Psoas muscle (tissue), 8 donors: ENCODE data around the gene ZNF41. TPM values are rescaled to one million over a fixed set of nuclear protein-coding genes. Genes with fewer than 3 reads are reported as not detected.
"Not testable (repeated sequence)": the region's sequence is repeated elsewhere in the genome, so short reads cannot be mapped to it uniquely, and the experiment has no call there.

ENCODE experiments used
- ATAC-seq, 4 donors: fragments of 200-7000 bp; cut with Tn5 transposase; one replicate each; pipeline ENCODE4 v1.9.1; 2020; ENCODE audit warnings: moderate library complexity in 3 of 4, mild to moderate bottlenecking in 2 of 4
- DNase-seq, 2 donors: peaks; one replicate each; pipeline ENCODE4 v3.0.0-alpha.2; 2020
- H3K27ac ChIP-seq: fragments of 200-600 bp; one replicate; pipeline ENCODE4 v1.8.0; 2022
- H3K27me3 ChIP-seq, 3 donors: fragments of 200-600 bp in 1 of 3; one replicate each; pipeline versions ENCODE4 v1.6.1 to v1.8.0; 2013 to 2022; ENCODE audit warnings: low read length in 2 of 3, mild to moderate bottlenecking in 2 of 3, moderate library complexity in 1 of 3; ENCODE audit not compliant: insufficient read depth in 3 of 3
- H3K36me3 ChIP-seq, 2 donors: fragments of 200-600 bp in 1 of 2; one replicate each; pipeline versions ENCODE4 v1.6.1 to v1.8.0; 2013 to 2022; ENCODE audit warnings: low read depth in 1 of 2, mild to moderate bottlenecking in 1 of 2, moderate library complexity in 1 of 2; ENCODE audit not compliant: insufficient read depth in 1 of 2
- H3K4me1 ChIP-seq: fragments of 200-600 bp; one replicate; pipeline ENCODE4 v1.8.0; 2022
- H3K4me3 ChIP-seq: fragments of 200-600 bp; one replicate; pipeline ENCODE4 v1.8.0; 2022; ENCODE audit warnings: mild to moderate bottlenecking
- H3K9me3 ChIP-seq: fragments of 200-600 bp; one replicate; pipeline ENCODE4 v1.8.0; 2022
- CTCF ChIP-seq: fragments of 200-600 bp; IDR thresholded peaks from one replicate; pipeline ENCODE4 v1.8.0; 2022; ENCODE audit warnings: antibody characterized with exemption
- WGBS, 3 donors: extraction: QIAGEN DNeasy Blood & Tissue Kit; methylation state at CpG; one replicate each; pipeline versions ENCODE4 v1.1.6 to v1.1.7; 2013; 5-methylcytosine and 5-hydroxymethylcytosine counted together
- intact Hi-C, 2 donors: fragments of 100-400 bp; cut with DNase I; formaldehyde crosslinking; loops; one replicate each; pipeline versions ENCODE4 v1.11.0 to v1.14.2; 2022
- polyA plus RNA-seq, 3 donors: library from polyadenylated mRNA; stranded (reverse); fragments of 200-250 nt; gene quantifications; one replicate each; pipeline ENCODE4 v1.2.3, GENCODE V29; 2013
- total RNA-seq, 4 donors: library from RNA; stranded (reverse); fragmentation: NEBNext Ultra II Directional in 2 of 4; extraction: Animal tissue kit (Norgen Biotek cat#: 25700) in 2 of 4; gene quantifications; one replicate each; pipeline versions ENCODE4 v1.2.1 to v1.2.4, GENCODE V29; 2021 to 2023
- donor health status: healthy with polysubstance abuse.
- donor health status: DM: no; HTN: no; CAD: no; lungs with moderate emphysema.
- donor health status: Bipolar disorder and iron deficiency.
- donor health status: healthy.
- donor health status: DM: yes; HTN: yes; CAD: no.
- donor health status: DM: no; HTN: no; CAD: no.
- donor health status: DM: no; HTN: no; CAD: no.
- donor health status: DM: yes; HTN: yes; CAD: no.

Gene ZNF41
- total and polyA plus RNA-seq, 7 donors, result 5.3 to 17.7 (median 10.9) TPM

- DNase-seq, result no peak
- Histone ChIP-seq H3K27me3 (peaks cover 0 to 20% (median 0%) of the 10 kb centered on the region in 3 donors), H3K4me1 (peaks cover 12% of the 10 kb centered on the region), H3K36me3 (no peaks in the 10 kb centered on the region), H3K27ac (peak overlapping the region; percentile 73), H3K9me3 (no peaks in the 10 kb centered on the region), H3K4me3 (no peak overlapping the region)
- 29 to 55% (median 49%) methylated on average over 5 of the region's 5 CpGs for WGBS, 3 donors
- intact Hi-C loops, result no loop called here
- peak in 3 of 4 donors; percentile 31 to 45 (median 34) for ATAC-seq
- TF ChIP-seq CTCF, result no peak
Observed at GRCh38 chrX:47500554-47500953, 17.5 kb upstream of the ZNF41 start.

- no peaks in the 10 kb centered on the region for H3K36me3 ChIP-seq
- H3K27me3 ChIP-seq, result peaks cover 0 to 17% (median 0%) of the 10 kb centered on the region in 3 donors
- intact Hi-C loops, result no loop called here
- H3K4me3 ChIP-seq, result no peak overlapping the region
- DNase-seq (no peak), ATAC-seq (no peak)
- 50 to 89% (median 51%) methylated on average over 3 of the region's 3 CpGs for WGBS, 3 donors
- TF ChIP-seq CTCF, result no peak
- H3K9me3 ChIP-seq, result no peaks in the 10 kb centered on the region
- peaks cover 12% of the 10 kb centered on the region for H3K4me1 ChIP-seq
- peak overlapping the region; percentile 73 for H3K27ac ChIP-seq
Observed at GRCh38 chrX:47499293-47499692, 16.3 kb upstream of the ZNF41 start.

- ATAC-seq, result no peak
- Histone ChIP-seq H3K36me3 (no peaks in the 10 kb centered on the region), H3K9me3 (no peaks in the 10 kb centered on the region), H3K27me3 (peaks cover 0 to 12% (median 0%) of the 10 kb centered on the region in 3 donors), H3K4me1 (peaks cover 12% of the 10 kb centered on the region), H3K4me3 (no peak overlapping the region), H3K27ac (no peak overlapping the region)
- 69 to 84% (median 82%) methylated on average over 4 of the region's 4 CpGs for WGBS, 3 donors
- intact Hi-C loops, result no loop called here
- no peak for DNase-seq
- no peak for TF ChIP-seq CTCF
Observed at GRCh38 chrX:47498411-47498810, 15.4 kb upstream of the ZNF41 start.

- H3K4me3 ChIP-seq, result no peak overlapping the region
- H3K9me3 ChIP-seq, result no peaks in the 10 kb centered on the region
- no peak overlapping the region for H3K27ac ChIP-seq
- ATAC-seq (no peak), DNase-seq (no peak)
- no peaks in the 10 kb centered on the region for H3K36me3 ChIP-seq
- peaks cover 12% of the 10 kb centered on the region for H3K4me1 ChIP-seq
- intact Hi-C loops, result loop anchor here in 1 of 2 donors (2.0 kb wide), 1 partner anchor 25 kb away; no protein-coding TSS in a partner anchor
- 44 to 61% (median 54%) methylated on average over 2 of the region's 2 CpGs for WGBS, 3 donors
- peak; percentile 37 for TF ChIP-seq CTCF
- peaks cover 0 to 12% (median 0%) of the 10 kb centered on the region in 3 donors for H3K27me3 ChIP-seq
Observed at GRCh38 chrX:47497271-47497888, 14.4 kb upstream of the ZNF41 start.

GRCh38 chrX:47492133-47492532 lies 9.1 kb upstream of the ZNF41 start:
- intact Hi-C loops, H3K4me3 ChIP-seq, DNase-seq, ATAC-seq, H3K27me3 ChIP-seq, H3K36me3 ChIP-seq, H3K9me3 ChIP-seq, H3K4me1 ChIP-seq: not testable (repeated sequence)
- H3K27ac ChIP-seq, result peak overlapping the region; percentile 81
- WGBS, 3 donors, result 71 to 78% (median 78%) methylated on average over 4 of the region's 4 CpGs
